Neural crest cell (in vitro differentiated cells): ENCODE data around the gene CLSTN2. TPM values are rescaled to one million over a fixed set of nuclear protein-coding genes. Genes with fewer than 3 reads are reported as not detected.

ENCODE experiments used
- DNase-seq: peaks from one replicate; pipeline ENCODE4 v3.0.0; 2021; ENCODE audit warnings: low read depth, mixed read lengths, low spot score
- H3K27ac Mint-ChIP-seq: one replicate; pipeline ENCODE4 v1.8.0; 2021; ENCODE audit warnings: mild to moderate bottlenecking, mixed read lengths; ENCODE audit not compliant: unreplicated experiment
- H3K27me3 Mint-ChIP-seq: 2 replicates; pipeline ENCODE4 v1.8.0; 2021; ENCODE audit warnings: low read depth, mild to moderate bottlenecking, mixed read lengths
- H3K36me3 Mint-ChIP-seq: 2 replicates; pipeline ENCODE4 v1.8.0; 2021; ENCODE audit warnings: low read depth, mild to moderate bottlenecking, mixed read lengths
- H3K4me1 Mint-ChIP-seq: 2 replicates; pipeline ENCODE4 v1.8.0; 2021; ENCODE audit warnings: mixed read lengths
- H3K4me3 Mint-ChIP-seq: one replicate; pipeline ENCODE4 v1.8.0; 2021; ENCODE audit warnings: mild to moderate bottlenecking, mixed read lengths
- H3K9me3 Mint-ChIP-seq: 2 replicates; pipeline ENCODE4 v1.8.0; 2021; ENCODE audit warnings: mixed read lengths
- total RNA-seq: library from RNA; stranded (reverse); gene quantifications from 2 replicates; pipeline ENCODE4 v1.2.1, GENCODE V29; 2021
- TF ChIP-seq, protein P1 (sequence below): fragments of 200-600 bp; sonication (generic); conservative IDR thresholded peaks from 2 replicates; pipeline ENCODE4 v1.5.0; 2021; ENCODE audit warnings: antibody characterized with exemption, mild to moderate bottlenecking

The CLSTN2 gene
- total RNA-seq, 1 donor from 2014 or later = 1.9 TPM

DNA sequence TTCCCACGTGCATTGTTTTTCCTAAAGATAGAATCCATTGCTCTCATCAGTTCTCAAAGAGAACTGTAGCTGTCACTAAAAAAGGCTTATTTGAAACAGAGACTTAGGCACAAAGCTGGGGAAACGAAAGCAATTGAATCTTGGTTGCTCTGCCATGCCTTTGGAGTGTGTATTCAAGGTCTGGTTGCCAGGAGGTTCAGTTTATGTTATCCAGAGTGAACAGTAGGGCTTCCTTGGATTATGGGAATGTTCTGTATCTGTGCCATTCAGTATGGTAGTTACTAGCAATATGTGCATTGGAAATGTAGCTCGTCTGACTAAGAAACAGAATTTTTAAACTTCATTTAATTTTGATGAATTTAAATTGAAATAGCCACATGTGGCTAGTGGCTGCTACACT lies 50.6 kb downstream of the CLSTN2 start:
- Mint-ChIP-seq H3K27me3 (peaks cover 6% of the 10 kb centered on the region), H3K27ac (no peak overlapping the region), H3K4me3 (no peak overlapping the region), H3K4me1 (no peaks in the 10 kb centered on the region), H3K36me3 (no peaks in the 10 kb centered on the region), H3K9me3 (no peaks in the 10 kb centered on the region)
- TF ChIP-seq, protein P1, sequence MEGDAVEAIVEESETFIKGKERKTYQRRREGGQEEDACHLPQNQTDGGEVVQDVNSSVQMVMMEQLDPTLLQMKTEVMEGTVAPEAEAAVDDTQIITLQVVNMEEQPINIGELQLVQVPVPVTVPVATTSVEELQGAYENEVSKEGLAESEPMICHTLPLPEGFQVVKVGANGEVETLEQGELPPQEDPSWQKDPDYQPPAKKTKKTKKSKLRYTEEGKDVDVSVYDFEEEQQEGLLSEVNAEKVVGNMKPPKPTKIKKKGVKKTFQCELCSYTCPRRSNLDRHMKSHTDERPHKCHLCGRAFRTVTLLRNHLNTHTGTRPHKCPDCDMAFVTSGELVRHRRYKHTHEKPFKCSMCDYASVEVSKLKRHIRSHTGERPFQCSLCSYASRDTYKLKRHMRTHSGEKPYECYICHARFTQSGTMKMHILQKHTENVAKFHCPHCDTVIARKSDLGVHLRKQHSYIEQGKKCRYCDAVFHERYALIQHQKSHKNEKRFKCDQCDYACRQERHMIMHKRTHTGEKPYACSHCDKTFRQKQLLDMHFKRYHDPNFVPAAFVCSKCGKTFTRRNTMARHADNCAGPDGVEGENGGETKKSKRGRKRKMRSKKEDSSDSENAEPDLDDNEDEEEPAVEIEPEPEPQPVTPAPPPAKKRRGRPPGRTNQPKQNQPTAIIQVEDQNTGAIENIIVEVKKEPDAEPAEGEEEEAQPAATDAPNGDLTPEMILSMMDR = no peak
- DNase-seq = no peak

GRCh38 chr3:139987908-139988307 lies 52.9 kb downstream of the CLSTN2 start:
- H3K27me3 Mint-ChIP-seq = peaks cover 6% of the 10 kb centered on the region
- no peak overlapping the region for H3K27ac Mint-ChIP-seq
- H3K4me1 Mint-ChIP-seq = no peaks in the 10 kb centered on the region
- TF ChIP-seq, protein P1 = no peak
- DNase-seq = no peak
- H3K9me3 Mint-ChIP-seq = no peaks in the 10 kb centered on the region
- H3K4me3 Mint-ChIP-seq = no peak overlapping the region
- no peaks in the 10 kb centered on the region for H3K36me3 Mint-ChIP-seq

GRCh38 chr3:139988472-139989156 lies 53.6 kb downstream of the CLSTN2 start:
- TF ChIP-seq, protein P1 = no peak
- Mint-ChIP-seq H3K36me3 (no peaks in the 10 kb centered on the region), H3K27me3 (peaks cover 6% of the 10 kb centered on the region), H3K9me3 (no peaks in the 10 kb centered on the region), H3K4me1 (no peaks in the 10 kb centered on the region), H3K4me3 (no peak overlapping the region), H3K27ac (no peak overlapping the region)
- no peak for DNase-seq

DNA sequence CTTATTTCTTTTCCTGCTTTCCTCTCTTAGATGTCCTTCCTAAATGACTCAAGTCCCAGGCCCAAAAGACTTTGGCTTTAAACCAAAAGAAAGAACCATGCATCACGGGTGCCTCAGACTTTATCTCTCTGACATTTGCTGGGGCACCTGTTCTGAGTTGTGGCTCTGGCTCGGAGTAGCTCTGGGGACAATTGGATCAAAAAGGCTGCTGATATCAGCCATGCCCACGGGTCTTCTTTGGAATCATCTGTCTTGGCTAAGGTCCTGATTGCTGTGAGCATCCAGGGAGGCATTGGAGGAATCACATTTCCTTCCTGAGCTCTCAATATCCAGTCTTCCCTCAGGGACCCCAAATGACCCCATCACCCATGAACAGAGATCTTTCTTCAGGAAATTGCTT lies 59.9 kb downstream of the CLSTN2 start:
- Mint-ChIP-seq H3K27me3 (no peaks in the 10 kb centered on the region), H3K27ac (no peak overlapping the region), H3K4me1 (no peaks in the 10 kb centered on the region), H3K9me3 (no peaks in the 10 kb centered on the region), H3K4me3 (no peak overlapping the region), H3K36me3 (no peaks in the 10 kb centered on the region)
- TF ChIP-seq, protein P1 = no peak
- no peak for DNase-seq

- no peak for DNase-seq
- no peaks in the 10 kb centered on the region for H3K9me3 Mint-ChIP-seq
- H3K27ac Mint-ChIP-seq = no peak overlapping the region
- no peaks in the 10 kb centered on the region for H3K27me3 Mint-ChIP-seq
- no peaks in the 10 kb centered on the region for H3K36me3 Mint-ChIP-seq
- no peak overlapping the region for H3K4me3 Mint-ChIP-seq
- no peaks in the 10 kb centered on the region for H3K4me1 Mint-ChIP-seq
- TF ChIP-seq, protein P1 = no peak
Measured at GRCh38 chr3:140004271-140004670, 69.3 kb downstream of the CLSTN2 start.
